Neural progenitor cell (in vitro differentiated cells): ENCODE data around the gene C1orf87.

ENCODE experiments used
- EZH2 ChIP-seq: fragments of 200-600 bp; sonication (generic); IDR thresholded peaks from 2 replicates; pipeline ENCODE4 v1.6.1; 2017; ENCODE audit warnings: antibody characterized with exemption, mild to moderate bottlenecking, moderate library complexity
- EZH2phosphoT487 ChIP-seq: fragments of 200-600 bp; sonication (generic); IDR thresholded peaks from 2 replicates; pipeline ENCODE4 v1.6.1; 2017; ENCODE audit warnings: antibody characterized with exemption
- TF ChIP-seq, protein P1 (sequence below): fragments of 200-600 bp; sonication (generic); IDR thresholded peaks from 2 replicates; pipeline ENCODE4 v1.5.1; 2017; ENCODE audit warnings: antibody characterized with exemption, mild to moderate bottlenecking

DNA sequence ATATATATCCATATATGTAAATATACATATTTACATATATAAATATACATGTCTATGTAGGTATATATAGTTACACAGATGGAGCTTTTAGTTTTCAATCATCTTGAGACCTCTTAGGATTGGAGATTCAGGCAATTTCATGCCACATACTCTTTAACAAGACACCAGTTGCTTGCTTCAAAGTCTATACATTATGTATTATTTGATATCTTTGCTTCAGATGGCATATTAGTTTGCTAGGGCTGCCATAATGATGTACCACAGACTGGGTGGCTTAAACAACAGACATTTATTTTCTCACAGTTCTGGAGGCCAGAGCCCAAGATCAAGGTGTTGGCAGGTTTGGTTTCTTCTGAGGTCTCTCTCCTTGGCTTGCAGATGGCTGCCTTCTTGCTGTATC lies 14.1 kb upstream of the C1orf87 start:
- TF ChIP-seq, protein P1, sequence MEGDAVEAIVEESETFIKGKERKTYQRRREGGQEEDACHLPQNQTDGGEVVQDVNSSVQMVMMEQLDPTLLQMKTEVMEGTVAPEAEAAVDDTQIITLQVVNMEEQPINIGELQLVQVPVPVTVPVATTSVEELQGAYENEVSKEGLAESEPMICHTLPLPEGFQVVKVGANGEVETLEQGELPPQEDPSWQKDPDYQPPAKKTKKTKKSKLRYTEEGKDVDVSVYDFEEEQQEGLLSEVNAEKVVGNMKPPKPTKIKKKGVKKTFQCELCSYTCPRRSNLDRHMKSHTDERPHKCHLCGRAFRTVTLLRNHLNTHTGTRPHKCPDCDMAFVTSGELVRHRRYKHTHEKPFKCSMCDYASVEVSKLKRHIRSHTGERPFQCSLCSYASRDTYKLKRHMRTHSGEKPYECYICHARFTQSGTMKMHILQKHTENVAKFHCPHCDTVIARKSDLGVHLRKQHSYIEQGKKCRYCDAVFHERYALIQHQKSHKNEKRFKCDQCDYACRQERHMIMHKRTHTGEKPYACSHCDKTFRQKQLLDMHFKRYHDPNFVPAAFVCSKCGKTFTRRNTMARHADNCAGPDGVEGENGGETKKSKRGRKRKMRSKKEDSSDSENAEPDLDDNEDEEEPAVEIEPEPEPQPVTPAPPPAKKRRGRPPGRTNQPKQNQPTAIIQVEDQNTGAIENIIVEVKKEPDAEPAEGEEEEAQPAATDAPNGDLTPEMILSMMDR = no peak
- TF ChIP-seq EZH2 (no peak), EZH2phosphoT487 (no peak)
